WTC11 (cell line): ENCODE data around the gene PTPN6.

Source experiments
- ATF6 ChIP-seq: sonication (generic); formaldehyde crosslinking; IDR thresholded peaks from 2 replicates; pipeline ENCODE4 v1.8.1; 2023; ENCODE audit warnings: mild to moderate bottlenecking, missing genetic modification reagents
- CBFB ChIP-seq: sonication (generic); formaldehyde crosslinking; IDR thresholded peaks from 2 replicates; pipeline ENCODE4 v1.8.1; 2022; ENCODE audit warnings: mild to moderate bottlenecking, low read depth, missing genetic modification reagents
- CREM ChIP-seq: sonication (generic); formaldehyde crosslinking; IDR thresholded peaks from 2 replicates; pipeline ENCODE4 v1.8.1; 2022; ENCODE audit warnings: mild to moderate bottlenecking, missing genetic modification reagents, moderate library complexity
- CTCF ChIP-seq: fragments of 200-600 bp; IDR thresholded peaks from 2 replicates; pipeline ENCODE4 v1.8.0; 2022; ENCODE audit warnings: antibody characterized with exemption
- HMGXB4 ChIP-seq: sonication (generic); formaldehyde crosslinking; IDR thresholded peaks from 2 replicates; pipeline ENCODE4 v1.8.1; 2023; ENCODE audit warnings: mild to moderate bottlenecking, moderate library complexity, missing genetic modification reagents
- MAX ChIP-seq: sonication (generic); formaldehyde crosslinking; IDR thresholded peaks from 2 replicates; pipeline ENCODE4 v1.8.0; 2022; ENCODE audit warnings: mild to moderate bottlenecking, missing genetic modification reagents
- MXD4 ChIP-seq: fragments of 250-450 bp; sonication (Bioruptor Pico); IDR thresholded peaks from 2 replicates; pipeline ENCODE4 v1.8.0; 2021; ENCODE audit warnings: mild to moderate bottlenecking, moderate library complexity, borderline replicate concordance
- NR2C2 ChIP-seq: sonication (generic); formaldehyde crosslinking; IDR thresholded peaks from 2 replicates; pipeline ENCODE4 v1.8.0; 2022; ENCODE audit warnings: mild to moderate bottlenecking, missing genetic modification reagents
- PRDM15 ChIP-seq: sonication (generic); formaldehyde crosslinking; IDR thresholded peaks from 2 replicates; pipeline ENCODE4 v1.8.0; 2022; ENCODE audit warnings: missing genetic modification reagents
- SMAD4 ChIP-seq: sonication (generic); formaldehyde crosslinking; IDR thresholded peaks from 2 replicates; pipeline ENCODE4 v1.8.0; 2022; ENCODE audit warnings: mild to moderate bottlenecking, missing genetic modification reagents

- TF ChIP-seq CTCF (no peak), PRDM15 (no peak), MAX (CRISPR knock-in tag) (no peak), HMGXB4 (CRISPR knock-in tag) (no peak), ATF6 (CRISPR knock-in tag) (no peak), NR2C2 (CRISPR knock-in tag) (no peak), CBFB (CRISPR knock-in tag) (no peak), CREM (CRISPR knock-in tag) (no peak), MXD4 (CRISPR knock-in tag) (no peak), SMAD4 (no peak)
Measured at GRCh38 chr12:7005311-7005710, 54.2 kb downstream of the PTPN6 start.
